Common myeloid progenitor, CD34-positive (primary cell): ENCODE data around the gene COL23A1.

Experiments used
- CTCF ChIA-PET: fragments of 350-600 bp; sonication (Branson Sonifier 250); formaldehyde crosslinking; loops from one replicate; lab custom pipeline; 2021; ENCODE audit warnings: antibody characterized with exemption; lab: Charles Lee
- POLR2A ChIA-PET: fragments of 350-600 bp; sonication (Branson Sonifier 250); formaldehyde crosslinking; loops from one replicate; lab custom pipeline; 2021; ENCODE audit warnings: antibody characterized with exemption; lab: Charles Lee
- DNase-seq, 3 donors: peaks; one replicate each; pipeline versions ENCODE4 v3.0.0 to v3.0.0-alpha.2; 2013
- H3K27ac ChIP-seq, 2 experiments: 1 replicate in 1 of 2; 2 replicates in 1 of 2; pipeline ENCODE4 v1.7.0; 2013; ENCODE audit warnings: inconsistent platforms in 2 of 2, low read length in 2 of 2, mild to moderate bottlenecking in 2 of 2, low read depth in 1 of 2, moderate library complexity in 1 of 2; ENCODE audit not compliant: severe bottlenecking in 2 of 2, insufficient read depth in 1 of 2, poor library complexity in 1 of 2
- H3K27me3 ChIP-seq, 5 experiments: replicated peaks in 2 of 5; 1 replicate in 3 of 5; 2 replicates in 2 of 5; pipeline versions ENCODE4 v1.6.1 to v1.7.0; 2013; ENCODE audit warnings: low read length in 4 of 5, mild to moderate bottlenecking in 2 of 5, moderate library complexity in 2 of 5, inconsistent platforms in 1 of 5; ENCODE audit not compliant: insufficient read depth in 5 of 5, control insufficient read depth in 4 of 5
- H3K36me3 ChIP-seq, 4 experiments: 1 replicate in 2 of 4; 2 replicates in 2 of 4; pipeline versions ENCODE4 v1.6.1 to v1.7.0; 2013; ENCODE audit warnings: low read length in 3 of 4, control low read depth in 1 of 4, mild to moderate bottlenecking in 1 of 4; ENCODE audit not compliant: control insufficient read depth in 4 of 4, insufficient read depth in 4 of 4
- H3K4me1 ChIP-seq, 4 experiments: 1 replicate in 3 of 4; 2 replicates in 1 of 4; pipeline versions ENCODE4 v1.6.1 to v1.7.1; 2013; ENCODE audit warnings: low read length in 3 of 4, mild to moderate bottlenecking in 3 of 4, control low read depth in 1 of 4, inconsistent platforms in 1 of 4, moderate library complexity in 1 of 4; ENCODE audit not compliant: control insufficient read depth in 4 of 4, insufficient read depth in 4 of 4; ENCODE audit errors: control extremely low read depth in 1 of 4
- H3K4me3 ChIP-seq, 7 experiments: 1 replicate in 4 of 7; 2 replicates in 3 of 7; pipeline versions ENCODE4 v1.5.1 to v1.7.0; 2013; ENCODE audit warnings: mild to moderate bottlenecking in 7 of 7, low read length in 6 of 7, moderate library complexity in 6 of 7, inconsistent platforms in 2 of 7, low read depth in 2 of 7, control low read depth in 1 of 7; ENCODE audit not compliant: insufficient read depth in 4 of 7, control insufficient read depth in 1 of 7; ENCODE audit errors: extremely low read depth in 1 of 7
- H3K9me3 ChIP-seq, 5 experiments: 1 replicate in 4 of 5; 2 replicates in 1 of 5; pipeline versions ENCODE4 v1.6.1 to v1.7.1; 2013; ENCODE audit warnings: low read length in 4 of 5, mild to moderate bottlenecking in 2 of 5, inconsistent platforms in 1 of 5, low read depth in 1 of 5, moderate library complexity in 1 of 5; ENCODE audit not compliant: control insufficient read depth in 4 of 5, insufficient read depth in 2 of 5; ENCODE audit errors: control extremely low read depth in 1 of 5
- WGBS: methylation state at CpG from one replicate; pipeline ENCODE4 v1.1.5; 2013; ENCODE audit not compliant: insufficient coverage; 5-methylcytosine and 5-hydroxymethylcytosine counted together

The COL23A1 gene

GRCh38 chr5:178582291-178582690 is 7.9 kb downstream of the COL23A1 start:
- H3K4me1 ChIP-seq, result peaks cover 0 to under 1% (median under 1%) of the 10 kb centered on the region in 4 experiments
- H3K36me3 ChIP-seq, result no peaks in the 10 kb centered on the region
- H3K9me3 ChIP-seq, result peaks cover 0 to 4% (median 2%) of the 10 kb centered on the region in 5 experiments
- no peak for DNase-seq
- peaks cover 3 to 51% (median 24%) of the 10 kb centered on the region in 5 experiments for H3K27me3 ChIP-seq
- POLR2A ChIA-PET, result no interaction called here
- H3K4me3 ChIP-seq, result no peak overlapping the region
- CTCF ChIA-PET, result no interaction called here
- 95% methylated on average over 13 of the region's 13 CpGs for WGBS
- no peak overlapping the region for H3K27ac ChIP-seq

GRCh38 chr5:178581621-178582020 is 8.6 kb downstream of the COL23A1 start:
- no peak for DNase-seq
- ChIA-PET POLR2A (no interaction called here), CTCF (no interaction called here)
- H3K27me3 ChIP-seq, result peaks cover 0 to 56% (median 25%) of the 10 kb centered on the region in 5 experiments
- no peak overlapping the region for H3K27ac ChIP-seq
- H3K36me3 ChIP-seq, result no peaks in the 10 kb centered on the region
- no peak overlapping the region for H3K4me3 ChIP-seq
- peaks cover 0 to 7% (median 3%) of the 10 kb centered on the region in 4 experiments for H3K4me1 ChIP-seq
- peaks cover 0 to 4% (median 2%) of the 10 kb centered on the region in 5 experiments for H3K9me3 ChIP-seq
- 100% methylated on average over 2 of the region's 3 CpGs for WGBS

- Histone ChIP-seq H3K9me3 (peaks cover 0 to 2% (median under 1%) of the 10 kb centered on the region in 5 experiments), H3K36me3 (no peaks in the 10 kb centered on the region), H3K4me3 (no peak overlapping the region), H3K27me3 (peaks cover 0 to 60% (median 24%) of the 10 kb centered on the region in 5 experiments), H3K4me1 (peaks cover 0 to 11% (median 5%) of the 10 kb centered on the region in 4 experiments), H3K27ac (no peak overlapping the region)
- POLR2A ChIA-PET, result no interaction called here
- 92% methylated on average over 8 of the region's 15 CpGs for WGBS
- no peak for DNase-seq
- CTCF ChIA-PET, result interaction anchor here (1.1 kb wide), 1 partner anchor 14 kb away, joined by 3 read pairs; no protein-coding TSS in a partner anchor
Observed at GRCh38 chr5:178580271-178580955, 9.8 kb downstream of the COL23A1 start.

- Histone ChIP-seq H3K27ac (no peak overlapping the region), H3K9me3 (peaks cover 0 to 4% (median 2%) of the 10 kb centered on the region in 5 experiments), H3K4me3 (no peak overlapping the region), H3K4me1 (peaks cover 0 to 11% (median 5%) of the 10 kb centered on the region in 4 experiments), H3K36me3 (no peaks in the 10 kb centered on the region), H3K27me3 (peaks cover 4 to 83% (median 30%) of the 10 kb centered on the region in 5 experiments)
- no peak for DNase-seq
- WGBS, result 93% methylated on average over 6 of the region's 7 CpGs
- CTCF ChIA-PET, result no interaction called here
- POLR2A ChIA-PET, result no interaction called here
Observed at GRCh38 chr5:178577944-178578343, 12.2 kb downstream of the COL23A1 start.

GRCh38 chr5:178577376-178577839 is 12.8 kb downstream of the COL23A1 start:
- H3K4me1 ChIP-seq, result peaks cover 0 to 11% (median 5%) of the 10 kb centered on the region in 4 experiments
- CTCF ChIA-PET, result no interaction called here
- WGBS, result 32% methylated on average over 24 of the region's 31 CpGs

GRCh38 chr5:178576591-178577351 is 13.4 kb downstream of the COL23A1 start:
- H3K4me1 ChIP-seq, result peaks cover 0 to 11% (median 5%) of the 10 kb centered on the region in 4 experiments
- peaks cover 4 to 80% (median 30%) of the 10 kb centered on the region in 5 experiments for H3K27me3 ChIP-seq
- 5% methylated on average over 86 of the region's 92 CpGs for WGBS
- CTCF ChIA-PET, result no interaction called here
- DNase-seq, result no peak
- H3K36me3 ChIP-seq, result no peaks in the 10 kb centered on the region
- POLR2A ChIA-PET, result no interaction called here
- H3K4me3 ChIP-seq, result peak overlapping the region in 4 of 7 experiments; percentile 1 to 43 (median 26)
- peaks cover 0 to 11% (median 4%) of the 10 kb centered on the region in 5 experiments for H3K9me3 ChIP-seq
- H3K27ac ChIP-seq, result no peak overlapping the region

More at GRCh38 chr5:178577376-178577839, 12.8 kb downstream of the COL23A1 start:
- peaks cover 0 to 8% (median 4%) of the 10 kb centered on the region in 5 experiments for H3K9me3 ChIP-seq
- H3K36me3 ChIP-seq, result no peaks in the 10 kb centered on the region
- H3K27me3 ChIP-seq, result peaks cover 4 to 85% (median 30%) of the 10 kb centered on the region in 5 experiments
- peak in 2 of 3 donors; percentile 24 to 30 for DNase-seq
- H3K4me3 ChIP-seq, result peak overlapping the region in 2 of 7 experiments; percentile 1 to 43
- H3K27ac ChIP-seq, result no peak overlapping the region
- POLR2A ChIA-PET, result no interaction called here
